GM12864 (cell line): ENCODE data around the gene USP47.

Experiments used
- DNase-seq: peaks from one replicate; pipeline ENCODE4 v3.0.0-alpha.2; 2011; ENCODE audit warnings: low read depth
- H3K4me3 ChIP-seq: 2 replicates; pipeline ENCODE4 v1.5.1; 2011; ENCODE audit warnings: mild to moderate bottlenecking, low read depth, low read length, control low read depth
- CTCF ChIP-seq: IDR thresholded peaks from 2 replicates; pipeline ENCODE4 v1.5.1; 2011; ENCODE audit warnings: low read depth, mild to moderate bottlenecking, moderate library complexity, low read length, control low read depth, inconsistent platforms; ENCODE audit errors: missing control alignments

The USP47 gene

GRCh38 chr11:11979488-11980117 lies 137.8 kb downstream of the USP47 start:
- H3K4me3 ChIP-seq, result no peak overlapping the region
- no peak for TF ChIP-seq CTCF
- DNase-seq, result no peak

GRCh38 chr11:11980200-11980599 lies 138.4 kb downstream of the USP47 start:
- no peak overlapping the region for H3K4me3 ChIP-seq
- no peak for DNase-seq
- TF ChIP-seq CTCF, result no peak

- TF ChIP-seq CTCF, result no peak
- DNase-seq, result no peak
- no peak overlapping the region for H3K4me3 ChIP-seq
Measured at GRCh38 chr11:11980841-11981308, 139.1 kb downstream of the USP47 start.

GRCh38 chr11:11981364-11981763 lies 139.6 kb downstream of the USP47 start:
- H3K4me3 ChIP-seq, result no peak overlapping the region
- DNase-seq, result no peak
- TF ChIP-seq CTCF, result no peak

GRCh38 chr11:11981840-11982239 lies 140.1 kb downstream of the USP47 start:
- TF ChIP-seq CTCF, result no peak
- DNase-seq, result no peak
- H3K4me3 ChIP-seq, result no peak overlapping the region

- no peak for TF ChIP-seq CTCF
- no peak for DNase-seq
- H3K4me3 ChIP-seq, result no peak overlapping the region
Measured at GRCh38 chr11:11982461-11982860, 140.7 kb downstream of the USP47 start.

GRCh38 chr11:11982975-11983374 lies 141.2 kb downstream of the USP47 start:
- H3K4me3 ChIP-seq, result no peak overlapping the region
- DNase-seq, result no peak
- no peak for TF ChIP-seq CTCF
